Stimulated activated CD8-positive, alpha-beta memory T cell treated with anti-CD3 and anti-CD28 coated beads, Interleukin-4, amount 100 ng/mL, for 48 hours (primary cell): ENCODE results near the gene MIOX.
A peak's percentile ranks its signal among the peaks of the same experiment; 100 is the strongest.

Experiments used
- DNase-seq: peaks from one replicate; pipeline ENCODE4 v3.0.0-alpha.2; 2020

MIOX gene

DNA sequence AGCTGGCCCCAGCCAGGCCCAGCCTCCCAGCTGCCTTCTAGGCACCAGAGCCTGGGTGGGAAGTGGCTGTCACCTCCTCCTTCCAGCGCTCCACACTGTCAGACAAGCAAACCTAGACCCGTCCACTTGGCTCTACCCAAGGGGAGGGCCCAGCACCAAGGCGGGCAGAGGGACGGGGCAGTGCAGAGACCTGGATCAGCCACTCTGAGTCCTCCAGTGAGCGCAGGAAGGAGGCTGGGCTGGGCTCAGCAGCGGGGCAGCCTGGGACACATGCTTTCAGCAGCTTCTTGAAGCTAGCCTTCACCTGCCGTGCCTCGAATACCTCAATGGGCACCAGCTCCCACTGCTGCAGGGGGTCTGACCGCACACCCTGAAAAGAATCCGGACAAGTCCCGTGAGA lies 30.6 kb upstream of the MIOX start:
- DNase-seq, result no peak

DNA sequence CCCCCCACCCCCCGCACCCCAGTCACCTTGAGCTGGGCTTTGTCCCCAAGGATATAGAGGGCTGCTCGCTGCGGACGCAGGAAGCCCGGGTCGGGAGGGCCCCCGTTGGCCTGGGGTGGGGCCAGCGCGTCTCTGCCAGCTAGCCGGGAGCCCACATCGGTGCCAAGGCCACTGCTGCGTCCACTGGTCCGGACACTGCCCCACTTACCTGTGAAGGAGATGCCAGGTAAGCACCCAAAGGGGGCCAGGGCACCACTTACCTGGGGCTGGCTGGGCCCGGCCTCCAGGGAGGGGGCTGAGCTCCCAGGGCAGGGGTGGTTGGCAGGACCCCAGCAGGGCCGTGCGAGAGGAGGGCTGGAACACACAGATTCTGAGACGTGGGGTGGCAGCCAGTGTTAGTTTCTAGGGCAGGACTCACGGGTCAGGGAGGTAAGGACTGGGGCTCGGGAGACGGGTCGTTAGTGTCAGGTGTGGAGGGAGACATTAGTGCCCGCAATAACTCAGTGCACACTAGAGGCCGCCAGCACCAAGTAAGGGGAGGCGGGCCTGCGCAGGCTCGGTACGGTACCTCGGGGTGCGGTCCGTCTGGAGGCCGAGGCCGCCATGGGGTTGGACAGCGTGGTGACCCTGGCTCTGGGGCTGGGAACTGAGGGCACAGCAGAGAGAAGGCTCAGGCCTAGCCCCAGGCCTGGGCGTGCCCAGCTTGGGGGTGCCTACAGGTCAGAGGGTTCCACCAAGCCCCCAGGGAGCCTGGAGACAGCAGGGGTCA lies 30.0 kb upstream of the MIOX start:
- no peak for DNase-seq

- no peak for DNase-seq
Measured at GRCh38 chr22:50459016-50459415, 27.6 kb upstream of the MIOX start.

- DNase-seq, result no peak
Measured at GRCh38 chr22:50459496-50460140, 27.0 kb upstream of the MIOX start.

DNA sequence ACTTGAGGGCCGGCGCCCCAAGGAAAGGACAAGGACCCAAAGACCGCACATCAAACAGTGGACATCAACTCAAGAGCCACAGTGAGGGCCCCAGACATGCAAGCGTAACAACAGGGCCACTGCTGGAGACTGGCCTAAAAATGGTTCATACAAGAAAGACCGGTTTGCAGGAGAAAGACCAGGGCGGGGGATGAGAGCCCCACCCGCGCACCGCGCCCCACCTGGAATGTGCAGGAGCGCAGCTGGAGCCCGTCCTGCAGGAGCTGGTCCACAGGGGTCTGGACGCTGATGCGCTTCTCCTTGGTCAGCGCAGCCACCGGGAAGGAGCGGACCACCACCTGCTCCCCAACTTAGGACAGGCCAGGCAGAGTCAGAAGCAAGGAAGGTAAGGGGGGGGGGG lies 25.7 kb upstream of the MIOX start:
- no peak for DNase-seq

- DNase-seq, result no peak
Measured at GRCh38 chr22:50461536-50461935, 25.1 kb upstream of the MIOX start.

DNA sequence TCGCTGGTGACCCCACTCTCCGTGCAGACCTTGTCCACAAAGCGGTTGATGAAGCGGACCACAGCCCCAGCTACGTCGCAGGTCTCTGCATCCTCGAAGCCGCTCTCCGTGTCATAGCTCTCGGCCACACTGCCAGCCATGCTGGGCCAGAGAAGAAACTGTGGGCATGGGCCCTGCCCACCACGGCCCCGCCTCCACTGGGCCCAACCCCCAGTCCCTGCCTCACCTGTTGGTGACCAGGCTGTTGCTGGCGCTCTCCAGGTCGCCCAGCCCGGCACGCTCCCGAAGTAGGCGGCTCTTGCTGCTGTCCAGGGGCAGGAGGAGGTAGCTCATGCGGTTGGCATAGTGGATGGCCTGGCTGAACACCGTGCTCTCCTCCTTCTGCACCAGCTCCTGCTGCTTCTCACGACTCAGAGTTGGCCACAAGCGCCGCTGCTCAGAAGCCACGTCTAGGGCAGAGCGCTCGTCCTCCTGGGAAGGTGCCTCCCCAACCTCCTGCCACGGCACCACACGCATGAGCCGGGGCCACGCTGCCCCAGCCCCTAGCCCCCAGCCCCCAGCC lies 24.6 kb upstream of the MIOX start:
- DNase-seq, result no peak

DNA sequence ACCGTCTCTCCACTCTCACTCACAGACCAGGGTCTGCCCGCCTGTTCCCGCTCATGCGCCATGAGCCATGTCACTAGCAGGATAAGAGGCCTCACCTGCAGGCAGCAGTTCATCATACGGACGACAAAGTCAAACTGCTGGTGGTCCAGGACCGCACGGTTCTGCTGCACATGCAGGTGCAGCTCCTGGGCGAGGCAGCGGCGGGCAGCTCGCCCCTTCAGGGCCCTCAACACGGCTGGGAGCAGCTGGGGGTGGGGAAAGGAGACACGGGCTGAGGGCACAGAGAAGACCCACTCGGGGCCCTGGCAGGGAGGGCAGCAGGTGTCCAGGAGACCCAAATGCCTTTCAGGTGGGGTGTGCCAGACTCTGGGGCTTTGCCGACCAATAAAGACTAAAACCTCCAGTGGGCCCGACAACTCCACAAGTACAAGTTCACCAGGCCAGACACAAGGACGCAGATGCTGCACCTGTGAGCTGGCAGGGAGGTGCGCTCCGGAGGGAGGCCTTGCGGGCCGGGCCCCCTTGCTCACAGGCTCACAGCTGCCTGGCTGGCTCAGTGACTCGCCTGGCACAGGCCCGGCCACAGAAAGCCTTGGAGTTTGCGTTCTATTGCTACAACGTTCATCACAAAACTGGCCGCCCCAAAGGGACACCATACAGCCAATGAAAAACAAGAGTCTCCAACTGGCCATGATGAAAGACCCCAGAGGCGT lies 23.3 kb upstream of the MIOX start:
- DNase-seq, result no peak

DNA sequence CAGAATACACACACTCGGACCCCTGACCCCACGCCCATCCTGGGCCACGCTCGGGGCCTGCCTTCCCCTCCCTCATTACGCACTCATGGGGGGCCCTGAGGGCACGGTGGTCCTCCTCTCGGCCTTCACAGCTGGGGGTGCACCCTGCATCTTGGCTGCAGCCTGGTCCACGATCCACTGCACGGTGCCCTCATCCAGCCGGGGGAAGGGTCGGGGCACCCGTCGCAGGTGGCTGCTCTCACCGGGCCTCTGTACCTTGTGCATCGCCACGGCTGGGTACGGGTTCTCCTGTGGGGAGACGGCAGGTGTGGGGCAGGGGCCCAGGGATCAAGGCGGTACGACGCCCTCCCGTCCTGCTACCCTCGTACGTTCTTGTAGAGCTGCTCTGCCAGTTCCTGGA lies 22.2 kb upstream of the MIOX start:
- no peak for DNase-seq

DNA sequence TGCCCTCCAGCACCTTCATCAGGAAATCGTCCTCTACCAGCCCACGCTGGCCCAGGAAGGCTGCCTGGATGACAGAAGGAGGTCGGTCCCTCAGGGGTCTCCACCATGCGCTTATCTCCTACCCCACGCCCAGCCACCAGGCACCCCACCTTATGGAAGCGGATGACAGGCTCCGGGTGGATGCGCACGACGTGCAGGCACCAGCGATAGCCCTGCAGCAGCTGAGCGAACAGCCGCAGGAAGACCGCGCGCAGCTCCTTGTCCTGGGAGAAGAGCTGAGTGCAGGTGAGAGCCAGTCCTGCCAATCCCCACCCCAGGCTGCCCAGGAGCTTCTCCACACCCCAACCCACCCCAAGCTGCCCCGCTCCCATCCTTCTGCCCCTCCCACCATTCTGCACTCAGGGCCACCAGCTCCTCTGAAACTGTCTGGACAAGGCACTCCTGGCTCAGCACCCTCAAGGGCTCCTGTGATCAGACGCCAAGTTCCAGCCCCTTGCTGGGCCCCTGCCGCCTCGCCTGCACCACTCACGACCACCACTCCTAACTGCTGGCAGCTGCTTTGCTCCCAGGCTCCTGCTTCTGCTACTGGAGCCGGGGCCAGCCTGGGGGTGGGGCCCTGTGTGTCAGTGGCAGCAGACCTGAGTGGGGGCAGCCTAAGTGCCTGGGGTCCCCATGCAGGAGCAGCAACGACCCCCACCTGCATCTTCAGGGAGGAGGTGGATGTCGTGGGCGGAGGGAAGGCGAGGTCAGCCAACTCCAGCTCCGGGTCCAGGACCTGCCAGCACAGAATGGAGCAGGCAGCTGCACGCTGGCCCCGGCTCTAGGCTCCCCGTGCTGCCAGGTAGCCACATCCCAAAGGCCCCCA lies 21.4 kb upstream of the MIOX start:
- DNase-seq, result no peak

DNA sequence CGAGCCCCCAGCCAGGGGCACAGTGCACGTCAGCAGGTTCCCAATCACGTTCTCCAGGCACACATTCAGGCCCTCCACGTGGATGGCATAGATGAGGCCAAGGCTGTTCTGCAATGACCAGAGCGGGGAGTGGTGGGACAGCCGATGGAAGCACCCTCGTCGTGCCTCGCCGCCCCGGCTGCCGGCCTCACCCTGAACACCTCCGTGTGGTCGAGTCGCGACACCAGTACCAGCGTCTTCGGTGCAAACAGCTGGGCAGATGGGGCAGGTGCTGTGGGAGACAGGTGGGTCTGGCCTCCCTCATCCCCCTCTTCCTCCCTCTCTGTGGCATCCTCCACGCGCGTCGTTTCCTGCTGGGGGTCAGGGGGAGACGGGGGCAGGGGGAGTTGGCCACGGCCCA lies 19.3 kb upstream of the MIOX start:
- DNase-seq, result no peak

- no peak for DNase-seq
Measured at GRCh38 chr22:50467773-50468440, 18.8 kb upstream of the MIOX start.

- DNase-seq, result no peak
Measured at GRCh38 chr22:50468626-50469025, 18.0 kb upstream of the MIOX start.

DNA sequence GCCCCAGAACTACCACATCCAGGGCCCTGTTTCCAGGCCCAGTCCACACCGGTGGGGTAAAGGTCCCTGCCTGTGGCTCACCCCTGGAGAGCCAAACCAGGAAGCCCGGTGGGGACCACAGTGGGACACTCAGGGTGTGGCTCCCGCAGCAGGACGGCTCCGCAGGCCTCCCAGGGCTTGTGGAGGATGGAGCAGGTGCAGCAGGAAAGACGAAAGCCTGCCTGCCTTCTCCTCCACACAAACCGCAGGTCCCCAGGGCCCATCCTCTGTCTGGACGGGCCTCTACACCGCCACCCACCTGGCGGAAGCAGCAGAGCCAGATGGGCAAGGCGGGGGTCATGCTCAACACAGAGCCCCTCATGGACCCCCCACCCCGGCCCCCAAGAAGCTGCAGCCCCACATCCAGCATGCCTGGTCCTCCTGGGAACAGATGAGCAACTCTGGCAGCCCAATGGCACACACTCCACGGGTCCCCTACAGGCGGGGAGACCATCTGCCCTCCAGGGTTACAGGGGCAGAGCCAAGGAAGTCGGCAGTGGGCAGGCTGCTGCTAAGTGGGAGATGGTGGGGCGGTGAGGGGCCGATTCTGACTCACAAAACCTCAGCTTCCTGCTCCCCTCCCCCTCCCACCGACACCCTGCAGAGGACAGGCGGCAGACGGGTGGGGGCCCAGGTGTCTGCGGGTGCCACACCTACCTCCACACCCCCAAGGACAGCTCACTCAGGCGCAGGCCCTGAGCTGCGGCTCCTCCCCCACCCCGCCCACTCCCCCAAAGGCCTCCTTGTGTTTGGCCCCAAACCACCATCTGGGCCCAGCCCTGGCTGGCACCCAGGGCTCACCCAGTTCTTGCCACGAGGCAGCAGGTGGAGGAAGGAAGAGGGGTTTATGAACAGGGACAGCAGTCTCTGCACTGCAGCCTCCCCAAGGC lies 17.0 kb upstream of the MIOX start:
- DNase-seq, result peak; percentile 95

DNA sequence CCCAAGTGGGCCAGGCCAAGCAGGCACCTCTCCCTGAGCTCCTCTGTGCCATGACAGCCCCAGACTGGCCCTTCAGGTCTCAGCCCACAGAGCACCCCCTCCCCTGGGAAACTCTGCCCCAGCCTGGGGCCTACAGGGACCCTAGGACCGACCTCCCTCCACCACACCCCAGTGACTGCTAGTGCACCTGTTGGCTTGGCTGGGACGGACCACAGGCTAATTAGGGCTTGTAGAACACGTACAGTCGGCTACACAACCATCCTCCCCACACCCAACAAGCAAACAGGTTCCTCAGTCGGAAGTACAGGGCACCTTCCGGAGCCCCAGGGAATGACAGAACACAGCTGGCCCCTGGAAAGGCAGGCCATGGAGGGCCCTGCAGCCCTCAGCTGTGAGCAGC lies 16.2 kb upstream of the MIOX start:
- DNase-seq, result peak; percentile 41

DNA sequence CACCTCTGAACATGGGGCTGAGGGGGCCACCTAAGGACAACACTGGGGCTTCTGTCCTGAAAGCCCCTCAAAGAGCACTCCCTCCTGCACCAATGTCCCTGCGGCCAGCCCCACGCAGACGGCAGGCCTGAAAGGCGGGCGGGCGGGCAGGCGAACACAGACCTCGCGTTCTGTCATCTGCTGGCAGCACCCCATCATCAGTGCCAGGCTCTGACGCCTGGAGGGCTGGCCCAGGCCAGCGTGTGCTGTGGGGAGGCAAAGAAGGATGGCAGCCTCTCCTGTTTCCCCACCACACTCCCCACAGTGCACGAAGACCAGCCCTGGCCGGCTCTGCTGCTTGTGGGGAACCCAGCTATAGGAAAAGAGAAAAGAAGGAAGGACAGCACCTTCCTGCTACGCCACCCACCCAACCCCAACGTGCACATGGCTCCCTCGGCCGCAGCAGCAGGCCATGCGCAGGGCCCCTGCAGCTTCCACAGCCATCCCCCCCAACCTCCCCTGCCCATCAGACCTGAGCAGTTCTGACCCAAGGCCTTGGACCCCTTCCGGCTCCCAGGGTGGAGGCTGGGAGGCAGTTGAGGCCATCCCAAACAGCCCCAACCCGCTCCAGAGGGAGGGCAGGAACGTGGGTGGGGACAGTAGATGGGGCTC lies 15.3 kb upstream of the MIOX start:
- no peak for DNase-seq

DNA sequence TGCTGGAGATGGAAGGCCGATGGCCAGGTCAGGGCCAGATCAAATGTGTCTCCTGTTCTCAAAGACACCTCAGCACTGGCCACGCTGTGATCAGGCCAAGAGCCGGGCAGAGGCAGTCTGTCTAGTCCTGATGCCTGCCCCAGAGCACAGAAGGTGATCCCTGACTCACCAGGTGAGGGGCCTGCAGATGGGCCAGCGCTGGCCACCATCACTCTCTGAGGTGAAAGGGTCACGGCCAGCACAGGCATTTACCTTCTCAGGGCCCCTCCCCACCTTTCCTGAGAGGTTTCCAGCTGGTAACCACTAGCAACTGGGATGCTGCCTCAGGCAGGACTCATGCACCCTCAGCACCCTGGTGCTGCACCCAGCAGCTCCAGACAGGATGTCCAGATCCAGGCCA lies 14.7 kb upstream of the MIOX start:
- DNase-seq, result no peak

- DNase-seq, result peak; percentile 68
Measured at GRCh38 chr22:50473088-50473487, 13.6 kb upstream of the MIOX start.

DNA sequence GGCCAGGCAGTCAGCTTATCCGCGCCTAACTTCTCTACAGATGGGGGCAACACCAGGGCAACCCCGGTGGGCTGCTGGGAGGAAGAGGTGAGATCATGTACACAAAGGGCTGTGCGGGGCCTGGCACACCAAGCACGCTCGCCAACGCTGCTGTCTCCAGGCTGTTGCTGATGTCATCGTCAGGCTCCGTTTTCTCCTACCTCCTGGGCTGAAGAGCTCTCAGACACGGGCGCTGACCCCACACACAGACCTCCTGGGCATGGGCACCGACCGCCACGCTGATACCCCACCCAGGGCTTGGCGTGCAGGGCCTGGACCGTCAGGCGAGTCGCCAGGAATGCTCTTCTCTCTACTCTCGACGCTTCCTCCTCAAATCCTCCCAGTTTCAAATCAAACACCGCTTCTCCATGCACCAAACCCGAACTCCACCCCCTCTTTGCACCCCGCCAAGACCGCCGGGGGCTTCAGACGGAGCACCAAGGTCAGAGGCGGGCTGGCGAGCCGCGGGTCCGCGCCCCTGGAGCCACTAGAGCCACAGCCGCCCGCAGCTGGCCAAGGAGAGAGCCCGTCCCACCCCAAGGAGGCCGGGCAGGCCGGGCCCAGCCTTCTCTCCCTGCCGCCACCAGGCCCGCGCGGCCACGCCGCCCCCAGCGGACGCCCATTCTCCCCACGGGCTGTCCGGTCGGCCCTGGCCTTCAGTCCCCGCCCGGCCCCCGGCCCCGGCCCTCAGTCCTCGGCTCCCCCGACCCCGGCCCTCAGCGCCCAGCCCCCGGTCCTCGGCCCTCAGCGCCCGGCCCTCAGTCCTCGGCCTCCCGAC lies 12.6 kb upstream of the MIOX start:
- DNase-seq, result peak; percentile 68
